GM13976 (cell line): ENCODE data around the gene GSE1.

ENCODE experiments used
- DNase-seq: peaks from one replicate; pipeline ENCODE4 v3.0.0; 2012; ENCODE audit warnings: low spot score
- CTCF ChIP-seq: IDR thresholded peaks from 2 replicates; pipeline ENCODE4 v1.5.1; 2012; ENCODE audit warnings: borderline replicate concordance, mild to moderate bottlenecking; ENCODE audit not compliant: insufficient read depth; ENCODE audit errors: extremely low read depth, missing control alignments, control extremely low read depth
- in situ Hi-C: fragments of 300-500 bp; cut with MboI; formaldehyde crosslinking; loops from one replicate; pipeline ENCODE4 v1.12.0; 2022; ENCODE audit warnings: low sequenced_read_pairs, mixed read lengths, inconsistent platforms; ENCODE audit not compliant: unreplicated experiment

GSE1 gene

DNA sequence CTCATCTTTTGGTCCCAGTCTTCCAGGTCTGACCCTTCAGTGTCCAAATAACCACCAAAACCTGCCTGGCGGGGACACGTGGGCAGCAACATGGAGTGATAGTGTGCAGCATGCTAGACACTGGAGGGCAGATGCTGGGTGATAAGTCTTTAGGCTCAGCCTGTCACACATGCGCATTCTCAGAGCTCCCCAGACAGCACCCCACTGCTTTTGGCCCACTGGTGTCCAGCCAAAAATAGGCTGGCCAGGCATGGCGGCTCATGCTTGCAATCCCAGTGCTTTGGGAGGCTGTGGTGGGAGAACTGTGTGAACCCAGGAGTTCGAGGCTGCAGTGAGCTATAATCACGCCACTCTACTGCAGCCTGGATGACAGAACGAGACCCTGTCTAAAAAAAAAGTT is 63.3 kb downstream of the GSE1 start:
- TF ChIP-seq CTCF = no peak
- no peak for DNase-seq
- in situ Hi-C loops = no loop called here

DNA sequence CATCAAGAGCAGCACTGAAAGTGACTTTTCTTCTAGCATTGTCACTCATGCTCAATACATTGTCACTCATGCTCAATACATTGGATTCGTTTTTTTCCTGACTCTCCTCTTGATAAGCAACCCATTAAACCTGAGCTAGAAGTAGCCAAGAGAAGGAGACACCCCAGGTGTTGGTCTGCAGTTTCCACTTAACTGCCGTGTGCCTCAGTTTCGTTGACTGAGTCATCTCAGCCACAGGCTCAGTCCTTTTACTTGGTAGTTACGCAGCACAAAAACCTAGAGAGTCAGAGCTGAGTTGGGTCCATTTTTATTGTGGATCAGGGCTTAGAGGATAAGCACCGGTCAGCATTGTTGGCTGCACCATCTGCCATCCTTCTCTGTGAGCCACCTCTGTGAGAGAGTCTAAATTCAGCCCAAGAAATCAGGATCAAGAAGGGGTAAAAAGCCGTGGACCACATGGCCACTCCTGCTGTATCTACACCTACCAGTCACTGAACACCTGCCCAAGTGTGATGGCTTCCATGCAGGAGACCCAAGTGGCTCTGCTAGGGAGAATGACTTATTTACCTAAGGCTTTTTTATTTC is 64.4 kb downstream of the GSE1 start:
- no peak for DNase-seq
- in situ Hi-C loops = no loop called here

GRCh38 chr16:85678016-85678415 is 64.9 kb downstream of the GSE1 start:
- in situ Hi-C loops = no loop called here
- TF ChIP-seq CTCF = no peak
- no peak for DNase-seq

More for the DNA sequence above, 64.4 kb downstream of the GSE1 start:
- no peak for TF ChIP-seq CTCF

- DNase-seq = no peak
- in situ Hi-C loops = no loop called here
- TF ChIP-seq CTCF = no peak
Observed at GRCh38 chr16:85678821-85679220, 65.7 kb downstream of the GSE1 start.

DNA sequence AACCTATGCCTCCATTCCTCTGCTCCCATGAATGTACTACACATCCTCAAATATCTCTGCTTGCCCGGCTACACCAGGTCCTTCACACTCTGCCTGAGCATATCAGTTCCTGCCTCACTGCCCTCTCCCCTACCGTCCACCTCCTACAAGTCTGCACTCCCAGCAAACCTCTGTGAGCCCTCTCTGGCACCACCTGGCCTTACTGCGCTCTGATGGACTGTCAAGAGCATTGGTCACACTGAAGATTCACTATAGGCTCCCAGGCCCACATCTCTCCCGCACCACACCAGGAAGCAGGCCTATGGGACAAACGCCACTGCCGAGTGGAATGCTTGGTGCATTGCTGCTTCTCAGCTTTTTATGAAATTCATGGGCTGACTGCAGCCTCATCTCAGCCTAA is 66.7 kb downstream of the GSE1 start:
- no peak for DNase-seq
- in situ Hi-C loops = no loop called here
- no peak for TF ChIP-seq CTCF

DNA sequence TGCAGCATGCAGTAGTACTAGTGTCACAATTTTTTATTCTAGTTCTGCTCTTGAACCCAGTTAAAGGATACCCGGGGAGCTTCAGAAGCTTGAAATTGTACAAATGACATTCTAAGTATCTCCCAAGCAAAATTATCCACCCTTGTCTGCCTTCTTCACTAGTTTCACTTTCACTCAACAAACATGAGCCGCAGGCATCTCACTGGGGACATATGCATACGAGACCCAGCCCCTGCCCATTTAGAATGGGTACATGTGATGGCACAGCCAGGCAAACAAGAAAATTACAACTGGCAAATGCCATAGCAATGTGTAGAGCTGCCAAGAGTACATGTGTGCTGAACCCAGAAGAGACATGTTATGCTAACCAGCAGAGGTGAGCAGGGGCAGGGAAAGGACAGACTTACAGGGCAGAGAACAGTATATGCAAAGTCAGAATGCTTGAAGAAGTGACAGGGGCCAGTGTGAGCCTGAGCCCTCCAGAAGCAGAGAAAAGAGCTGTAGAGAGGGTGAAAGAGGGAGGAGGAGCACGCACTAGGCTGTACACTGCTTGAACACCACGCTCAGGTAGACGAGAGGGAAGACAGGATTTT is 67.3 kb downstream of the GSE1 start:
- in situ Hi-C loops = no loop called here
- no peak for DNase-seq
- no peak for TF ChIP-seq CTCF
